Measurements from ENCODE around the gene ACP1. TPM values are rescaled to one million over a fixed set of nuclear protein-coding genes. Genes with fewer than 3 reads are reported as not detected.

Gene ACP1
- total RNA-seq, 2 experiments from 2014 or later = 89.7 to 93.2 TPM

DNA sequence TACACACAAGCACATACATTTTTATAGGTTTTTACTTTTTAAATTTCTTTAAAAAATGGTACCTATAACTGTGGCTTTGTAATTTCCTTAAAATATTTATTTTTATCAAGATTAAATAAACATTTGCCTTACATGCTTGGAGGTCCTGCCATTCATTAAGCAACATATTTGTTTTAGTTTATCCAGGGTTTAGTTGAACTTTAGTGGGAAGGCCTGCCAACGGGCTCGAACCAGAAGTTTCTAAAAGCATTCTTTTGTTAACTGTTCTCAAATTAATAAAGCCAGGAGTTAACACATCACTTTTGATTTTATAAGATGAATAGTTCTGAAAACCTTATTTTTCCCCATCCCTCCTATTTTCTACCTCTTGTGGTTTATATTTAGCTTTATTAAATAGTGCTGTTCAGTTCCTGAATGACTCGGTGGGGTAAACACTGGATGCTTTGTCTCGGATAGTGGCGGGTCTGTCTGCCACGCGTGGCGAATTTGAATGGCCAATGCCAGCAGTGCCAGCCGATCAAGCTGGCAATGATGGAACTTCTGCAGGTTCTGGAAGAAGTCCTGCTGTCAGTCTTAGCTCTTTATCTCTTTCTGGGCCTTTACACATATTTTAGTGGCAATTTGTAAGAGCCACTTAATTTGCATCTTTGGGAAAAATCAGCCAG is 33.1 kb upstream of the ACP1 start:
- Histone ChIP-seq H3K27me3 (ENCODE audit: control insufficient read depth in 1 of 2, insufficient read depth in 2 of 2, low read length in 2 of 2) (no peaks in the 10 kb centered on the region), H3K27ac (ENCODE audit: low read depth in 1 of 2, low read length in 2 of 2) (no peak overlapping the region), H3K4me1 (ENCODE audit: insufficient read depth, low read length) (no peaks in the 10 kb centered on the region), H3K9me3 (ENCODE audit: control insufficient read depth in 1 of 2, insufficient read depth in 1 of 2, low read length in 2 of 2) (no peaks in the 10 kb centered on the region), H3K4me3 (ENCODE audit: low read length) (no peak overlapping the region), H3K36me3 (ENCODE audit: insufficient read depth, low read length) (peaks cover 8% of the 10 kb centered on the region)
- CTCF ChIA-PET = no interaction called here
- POLR2A ChIA-PET = no interaction called here
- Mint-ChIP-seq H3K4me1 (ENCODE audit: low read depth) (no peaks in the 10 kb centered on the region), H3K27ac (no peak overlapping the region), H3K9me3 (no peaks in the 10 kb centered on the region), H3K27me3 (no peaks in the 10 kb centered on the region), H3K4me3 (no peak overlapping the region), H3K36me3 (ENCODE audit: low read depth) (peaks cover 70% of the 10 kb centered on the region)
- intact Hi-C loops (cut with DNase I, micrococcal nuclease) = no loop called here
- DNase-seq = no peak
- no peak for ATAC-seq (ENCODE audit: poor library complexity)
- TF ChIP-seq, protein P1, sequence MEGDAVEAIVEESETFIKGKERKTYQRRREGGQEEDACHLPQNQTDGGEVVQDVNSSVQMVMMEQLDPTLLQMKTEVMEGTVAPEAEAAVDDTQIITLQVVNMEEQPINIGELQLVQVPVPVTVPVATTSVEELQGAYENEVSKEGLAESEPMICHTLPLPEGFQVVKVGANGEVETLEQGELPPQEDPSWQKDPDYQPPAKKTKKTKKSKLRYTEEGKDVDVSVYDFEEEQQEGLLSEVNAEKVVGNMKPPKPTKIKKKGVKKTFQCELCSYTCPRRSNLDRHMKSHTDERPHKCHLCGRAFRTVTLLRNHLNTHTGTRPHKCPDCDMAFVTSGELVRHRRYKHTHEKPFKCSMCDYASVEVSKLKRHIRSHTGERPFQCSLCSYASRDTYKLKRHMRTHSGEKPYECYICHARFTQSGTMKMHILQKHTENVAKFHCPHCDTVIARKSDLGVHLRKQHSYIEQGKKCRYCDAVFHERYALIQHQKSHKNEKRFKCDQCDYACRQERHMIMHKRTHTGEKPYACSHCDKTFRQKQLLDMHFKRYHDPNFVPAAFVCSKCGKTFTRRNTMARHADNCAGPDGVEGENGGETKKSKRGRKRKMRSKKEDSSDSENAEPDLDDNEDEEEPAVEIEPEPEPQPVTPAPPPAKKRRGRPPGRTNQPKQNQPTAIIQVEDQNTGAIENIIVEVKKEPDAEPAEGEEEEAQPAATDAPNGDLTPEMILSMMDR (IDR thresholded peaks at IDR 0.05) = no peak

DNA sequence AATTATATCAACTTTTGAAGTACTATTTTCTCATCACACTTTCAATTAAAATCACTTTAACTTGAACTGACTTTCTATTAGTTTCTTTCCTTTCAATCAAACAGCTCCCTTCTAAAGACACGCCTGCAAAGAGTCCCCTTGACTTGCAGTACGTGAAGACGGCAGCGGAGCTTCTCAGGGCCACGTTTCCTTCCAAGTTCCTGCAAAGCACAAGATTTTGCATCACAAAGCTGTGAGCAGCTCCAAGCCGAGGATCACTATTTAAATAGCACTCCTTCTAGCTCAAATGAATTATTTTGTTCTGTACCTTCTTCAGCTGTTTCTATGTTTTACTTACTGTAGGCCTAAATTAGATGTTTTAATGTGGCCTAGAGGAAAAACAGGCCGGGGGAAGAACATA is 31.7 kb upstream of the ACP1 start:
- peaks cover 4% of the 10 kb centered on the region for H3K36me3 ChIP-seq (ENCODE audit: insufficient read depth, low read length)
- no peak overlapping the region for H3K4me3 ChIP-seq (ENCODE audit: low read length)
- CTCF ChIA-PET = no interaction called here
- Mint-ChIP-seq H3K27me3 (no peaks in the 10 kb centered on the region), H3K4me3 (no peak overlapping the region), H3K27ac (no peak overlapping the region), H3K36me3 (ENCODE audit: low read depth) (peaks cover 58% of the 10 kb centered on the region), H3K9me3 (no peaks in the 10 kb centered on the region), H3K4me1 (ENCODE audit: low read depth) (no peaks in the 10 kb centered on the region)
- POLR2A ChIA-PET = no interaction called here
- no peak overlapping the region for H3K27ac ChIP-seq (ENCODE audit: low read depth in 1 of 2, low read length in 2 of 2)
- H3K4me1 ChIP-seq (ENCODE audit: insufficient read depth, low read length) = no peaks in the 10 kb centered on the region
- TF ChIP-seq, protein P1 (IDR thresholded peaks at IDR 0.05) = no peak
- no peaks in the 10 kb centered on the region for H3K27me3 ChIP-seq (ENCODE audit: control insufficient read depth in 1 of 2, insufficient read depth in 2 of 2, low read length in 2 of 2)
- H3K9me3 ChIP-seq (ENCODE audit: control insufficient read depth in 1 of 2, insufficient read depth in 1 of 2, low read length in 2 of 2) = no peaks in the 10 kb centered on the region
- ATAC-seq (ENCODE audit: poor library complexity) (no peak), DNase-seq (no peak)
- intact Hi-C loops (cut with DNase I, micrococcal nuclease) = no loop called here

DNA sequence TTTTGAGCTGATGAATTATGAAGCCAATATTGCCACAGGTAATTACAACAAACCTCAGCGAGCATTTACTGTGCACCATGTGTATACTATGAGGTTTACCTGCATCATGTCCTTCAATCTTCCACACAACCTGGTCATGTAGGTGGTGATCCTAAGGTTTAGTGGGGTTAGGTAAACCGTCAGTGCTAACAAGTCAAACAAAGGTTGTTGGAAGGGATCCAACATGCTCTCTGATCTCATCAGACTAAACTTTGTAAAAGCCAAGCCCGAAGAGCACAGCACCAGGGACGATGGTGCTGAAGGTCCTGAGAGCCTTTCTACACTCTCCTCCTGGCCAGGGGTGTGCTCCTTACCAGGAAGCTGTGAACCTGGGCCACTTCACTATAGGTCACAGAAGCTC is 30.3 kb upstream of the ACP1 start:
- Histone ChIP-seq H3K27me3 (ENCODE audit: control insufficient read depth in 1 of 2, insufficient read depth in 2 of 2, low read length in 2 of 2) (no peaks in the 10 kb centered on the region), H3K9me3 (ENCODE audit: control insufficient read depth in 1 of 2, insufficient read depth in 1 of 2, low read length in 2 of 2) (no peaks in the 10 kb centered on the region), H3K4me1 (ENCODE audit: insufficient read depth, low read length) (no peaks in the 10 kb centered on the region), H3K4me3 (ENCODE audit: low read length) (no peak overlapping the region), H3K36me3 (ENCODE audit: insufficient read depth, low read length) (no peaks in the 10 kb centered on the region), H3K27ac (ENCODE audit: low read depth in 1 of 2, low read length in 2 of 2) (no peak overlapping the region)
- DNase-seq (no peak), ATAC-seq (ENCODE audit: poor library complexity) (no peak)
- Mint-ChIP-seq H3K4me1 (ENCODE audit: low read depth) (no peaks in the 10 kb centered on the region), H3K9me3 (no peaks in the 10 kb centered on the region), H3K27ac (no peak overlapping the region), H3K27me3 (no peaks in the 10 kb centered on the region), H3K36me3 (ENCODE audit: low read depth) (peaks cover 59% of the 10 kb centered on the region), H3K4me3 (no peak overlapping the region)
- intact Hi-C loops (cut with DNase I, micrococcal nuclease) = no loop called here
- TF ChIP-seq, protein P1 (IDR thresholded peaks at IDR 0.05) = no peak
- ChIA-PET CTCF (no interaction called here), POLR2A (no interaction called here)
